Measurements from ENCODE around the gene IGSF3.
"Not testable (repeated sequence)": the region's sequence is repeated elsewhere in the genome, so short reads cannot be mapped to it uniquely, and the experiment has no call there.

- TF ChIP-seq CTCF, EZH2phosphoT487 (IDR thresholded peaks at IDR 0.05; ENCODE audit: low read length): not testable (repeated sequence)
Observed at GRCh38 chr1:116644096-116644495, 23.4 kb downstream of the IGSF3 start.

Measured in MM.1S (cell line).